Measurements from ENCODE around the gene BAG5. TPM values are rescaled to one million over a fixed set of nuclear protein-coding genes. Genes with fewer than 3 reads are reported as not detected.

The BAG5 gene
- total RNA-seq, 4 donors from 2014 or later: 39.4 to 77.5 (median 44.4) TPM

- peak within 1 kb of the TSS; percentile 75 to 81 (median 80) for H3K4me3 ChIP-seq (replicated peaks in 1 of 3)
- intact Hi-C loops (cut with DNase I): no loop called here
- H3K4me1 ChIP-seq: peaks cover 23 to 31% of the 10 kb centered on the region in 2 donors
- no peaks in the 10 kb centered on the region for H3K36me3 ChIP-seq
- peak in 1 of 2 donors; percentile 85 for TF ChIP-seq POLR2A (IDR thresholded peaks at IDR 0.05)
- TF ChIP-seq CTCF (IDR thresholded peaks at IDR 0.05): no peak
- 1 to 2% methylated on average over 28 to 34 of the region's 70 CpGs for WGBS, 2 donors
- no peaks in the 10 kb centered on the region for H3K27me3 ChIP-seq
- peak within 1 kb of the TSS; percentile 92 to 97 (median 93) for H3K27ac ChIP-seq
- DNase-seq: peak; percentile 90
- no peaks in the 10 kb centered on the region for H3K9me3 ChIP-seq
Measured at GRCh38 chr14:103528587-103529382, 33.7 kb downstream of the BAG5 start, which contains the start of gene TRMT61A. Gene TRMT61A, plus strand, starts transcription at chr14:103529196. Its CDS starts 783 bp downstream, at chr14:103529979.

DNA sequence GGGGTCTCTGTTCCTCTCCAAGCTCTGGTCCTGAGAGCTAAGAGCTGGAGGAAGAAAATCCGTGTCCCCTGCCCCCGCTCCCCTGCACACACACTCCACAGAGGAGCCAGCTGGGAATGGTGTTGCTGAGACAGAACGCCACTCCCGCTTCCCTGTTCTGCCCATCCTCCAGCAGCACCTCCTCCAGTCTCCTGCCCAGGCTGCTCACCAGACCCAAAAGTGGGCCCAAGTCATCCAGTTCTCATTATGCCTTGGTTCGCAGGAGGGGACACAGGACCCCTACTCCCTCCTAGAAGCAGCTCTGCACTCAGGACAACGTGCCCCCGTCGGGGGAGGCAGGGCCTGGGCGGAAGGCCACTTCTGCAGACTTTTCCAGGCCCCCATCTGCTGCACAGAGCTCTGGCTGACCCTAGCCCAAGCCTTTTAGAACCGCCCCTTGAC lies 34.3 kb downstream of the BAG5 start:
- DNase-seq: peak; percentile 64 to 69
- WGBS, 2 donors: 32 to 41% methylated on average over 7 to 10 of the region's 10 CpGs
- no peaks in the 10 kb centered on the region for H3K9me3 ChIP-seq
- no peaks in the 10 kb centered on the region for H3K27me3 ChIP-seq
- peak overlapping the region; percentile 58 to 80 (median 74) for H3K4me3 ChIP-seq (replicated peaks in 1 of 3)
- TF ChIP-seq POLR2A (IDR thresholded peaks at IDR 0.05) (no peak), CTCF (IDR thresholded peaks at IDR 0.05) (no peak)
- no peaks in the 10 kb centered on the region for H3K36me3 ChIP-seq
- peaks cover 24 to 33% of the 10 kb centered on the region in 2 donors for H3K4me1 ChIP-seq
- peak overlapping the region; percentile 92 to 97 (median 93) for H3K27ac ChIP-seq
- intact Hi-C loops (cut with DNase I): no loop called here

GRCh38 chr14:103527408-103528145 lies 34.9 kb downstream of the BAG5 start:
- DNase-seq: no peak
- peak overlapping the region in 1 of 3 donors; percentile 80 for H3K4me3 ChIP-seq (replicated peaks in 1 of 3)
- peaks cover 28 to 38% of the 10 kb centered on the region in 2 donors for H3K4me1 ChIP-seq
- TF ChIP-seq CTCF (IDR thresholded peaks at IDR 0.05) (no peak), POLR2A (IDR thresholded peaks at IDR 0.05) (no peak)
- intact Hi-C loops (cut with DNase I): no loop called here
- H3K36me3 ChIP-seq: no peaks in the 10 kb centered on the region
- no peaks in the 10 kb centered on the region for H3K9me3 ChIP-seq
- H3K27ac ChIP-seq: peak overlapping the region; percentile 92 to 97 (median 93)
- WGBS, 2 donors: 67 to 77% methylated on average over 9 to 11 of the region's 14 CpGs
- no peaks in the 10 kb centered on the region for H3K27me3 ChIP-seq

DNA sequence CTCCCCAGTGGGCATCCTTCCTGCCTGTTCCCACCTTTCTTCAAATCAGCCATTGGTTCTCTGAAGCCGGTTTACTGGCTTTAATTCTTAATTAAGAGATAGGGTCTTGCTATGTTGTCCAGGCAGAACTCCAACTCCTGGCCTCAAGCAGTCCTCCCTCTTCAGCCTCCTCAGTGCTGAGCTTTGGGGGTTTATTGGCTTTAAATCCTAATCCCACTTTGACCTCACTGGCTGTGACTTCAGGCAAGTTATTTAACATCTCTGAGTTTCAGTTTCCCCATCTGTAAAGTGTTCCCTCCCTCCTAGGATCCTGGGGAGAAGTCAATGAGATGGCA lies 35.6 kb downstream of the BAG5 start:
- intact Hi-C loops (cut with DNase I): no loop called here
- Histone ChIP-seq H3K9me3 (no peaks in the 10 kb centered on the region), H3K4me3 (replicated peaks in 1 of 3) (no peak overlapping the region), H3K27ac (no peak overlapping the region), H3K27me3 (no peaks in the 10 kb centered on the region), H3K36me3 (no peaks in the 10 kb centered on the region), H3K4me1 (peaks cover 28 to 38% of the 10 kb centered on the region in 2 donors)
- no peak for DNase-seq
- no peak for TF ChIP-seq CTCF (IDR thresholded peaks at IDR 0.05)
- no peak for TF ChIP-seq POLR2A (IDR thresholded peaks at IDR 0.05)
- 81 to 94% methylated on average over 1 of the region's 1 CpG for WGBS, 2 donors

All from thyroid gland (tissue), 4 donors.